ENCODE results near the gene RBM47.

Gene RBM47

DNA sequence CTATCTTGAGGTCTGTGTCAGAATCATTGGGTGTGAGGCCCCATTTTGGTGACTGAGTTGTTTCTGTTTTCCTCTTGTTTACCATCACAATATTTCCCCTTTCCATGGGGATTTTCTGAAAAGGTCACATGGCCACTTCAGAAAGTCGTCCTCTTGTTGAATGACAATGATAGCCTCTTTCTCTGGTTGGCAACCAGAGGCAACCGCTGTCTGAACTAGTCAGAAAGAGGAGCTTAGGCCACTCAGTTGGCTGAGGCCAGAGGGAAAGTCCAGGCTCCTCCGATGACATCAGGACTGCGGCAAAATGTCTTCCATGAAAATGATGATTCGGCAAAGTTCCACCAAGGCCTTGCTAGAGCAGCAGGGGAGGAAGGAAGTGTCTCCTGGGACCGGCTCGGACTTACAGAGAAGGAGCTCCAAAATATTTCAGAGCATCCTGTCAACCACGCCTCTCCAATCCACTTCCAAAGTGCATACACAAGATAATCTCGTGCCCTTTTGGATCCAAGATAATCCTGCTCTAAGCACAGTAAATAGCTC lies 19.1 kb upstream of the RBM47 start:
- Histone ChIP-seq H3K4me3 (ENCODE audit: low read length) (no peak overlapping the region), H3K27ac (ENCODE audit: low read length) (no peak overlapping the region), H4K20me1 (ENCODE audit: insufficient read depth, low read length) (no peaks in the 10 kb centered on the region), H3K4me2 (ENCODE audit: low read length) (no peak overlapping the region), H3K9me3 (ENCODE audit: insufficient read depth, low read length) (no peaks in the 10 kb centered on the region), H3K79me2 (ENCODE audit: low read length) (no peaks in the 10 kb centered on the region), H3K9ac (ENCODE audit: low read length) (no peak overlapping the region), H2AFZ (ENCODE audit: low read depth, low read length) (no peak overlapping the region), H3K4me1 (ENCODE audit: low read length) (no peaks in the 10 kb centered on the region), H3K27me3 (ENCODE audit: low read depth, low read length) (no peaks in the 10 kb centered on the region), H3K36me3 (replicated peaks; ENCODE audit: low read depth, low read length) (no peaks in the 10 kb centered on the region)
- TF ChIP-seq, protein P1, sequence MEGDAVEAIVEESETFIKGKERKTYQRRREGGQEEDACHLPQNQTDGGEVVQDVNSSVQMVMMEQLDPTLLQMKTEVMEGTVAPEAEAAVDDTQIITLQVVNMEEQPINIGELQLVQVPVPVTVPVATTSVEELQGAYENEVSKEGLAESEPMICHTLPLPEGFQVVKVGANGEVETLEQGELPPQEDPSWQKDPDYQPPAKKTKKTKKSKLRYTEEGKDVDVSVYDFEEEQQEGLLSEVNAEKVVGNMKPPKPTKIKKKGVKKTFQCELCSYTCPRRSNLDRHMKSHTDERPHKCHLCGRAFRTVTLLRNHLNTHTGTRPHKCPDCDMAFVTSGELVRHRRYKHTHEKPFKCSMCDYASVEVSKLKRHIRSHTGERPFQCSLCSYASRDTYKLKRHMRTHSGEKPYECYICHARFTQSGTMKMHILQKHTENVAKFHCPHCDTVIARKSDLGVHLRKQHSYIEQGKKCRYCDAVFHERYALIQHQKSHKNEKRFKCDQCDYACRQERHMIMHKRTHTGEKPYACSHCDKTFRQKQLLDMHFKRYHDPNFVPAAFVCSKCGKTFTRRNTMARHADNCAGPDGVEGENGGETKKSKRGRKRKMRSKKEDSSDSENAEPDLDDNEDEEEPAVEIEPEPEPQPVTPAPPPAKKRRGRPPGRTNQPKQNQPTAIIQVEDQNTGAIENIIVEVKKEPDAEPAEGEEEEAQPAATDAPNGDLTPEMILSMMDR (IDR thresholded peaks at IDR 0.05; ENCODE audit: low read depth, low read length): no peak

DNA sequence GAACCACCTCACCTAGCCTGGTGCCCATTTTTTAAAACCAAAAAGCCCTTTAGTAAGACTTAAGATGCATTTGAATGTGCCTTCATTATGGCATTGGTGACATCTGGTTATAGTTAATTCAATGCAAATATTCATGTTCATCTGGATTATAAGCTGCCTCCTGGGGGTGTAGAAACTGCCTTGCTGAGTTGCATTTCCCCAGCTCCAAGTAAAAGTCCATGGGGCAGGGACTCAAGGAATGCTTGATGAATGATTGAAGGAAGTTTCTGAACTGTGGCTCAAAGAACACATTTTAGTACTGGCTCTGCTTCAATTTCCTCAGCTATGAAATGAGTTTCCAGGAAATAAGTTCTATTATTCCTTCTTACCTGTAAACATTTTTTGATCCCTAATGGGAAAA lies 18.5 kb upstream of the RBM47 start:
- Histone ChIP-seq H3K4me3 (ENCODE audit: low read length) (no peak overlapping the region), H3K27ac (ENCODE audit: low read length) (no peak overlapping the region), H3K4me2 (ENCODE audit: low read length) (no peak overlapping the region), H3K27me3 (ENCODE audit: low read depth, low read length) (no peaks in the 10 kb centered on the region), H3K79me2 (ENCODE audit: low read length) (no peaks in the 10 kb centered on the region), H2AFZ (ENCODE audit: low read depth, low read length) (no peak overlapping the region), H3K9ac (ENCODE audit: low read length) (no peak overlapping the region), H3K36me3 (replicated peaks; ENCODE audit: low read depth, low read length) (no peaks in the 10 kb centered on the region), H3K9me3 (ENCODE audit: insufficient read depth, low read length) (no peaks in the 10 kb centered on the region), H4K20me1 (ENCODE audit: insufficient read depth, low read length) (no peaks in the 10 kb centered on the region), H3K4me1 (ENCODE audit: low read length) (no peaks in the 10 kb centered on the region)
- TF ChIP-seq EZH2phosphoT487 (IDR thresholded peaks at IDR 0.05; ENCODE audit: low read depth): no peak
- TF ChIP-seq, protein P1 (IDR thresholded peaks at IDR 0.05; ENCODE audit: low read depth, low read length): no peak

DNA sequence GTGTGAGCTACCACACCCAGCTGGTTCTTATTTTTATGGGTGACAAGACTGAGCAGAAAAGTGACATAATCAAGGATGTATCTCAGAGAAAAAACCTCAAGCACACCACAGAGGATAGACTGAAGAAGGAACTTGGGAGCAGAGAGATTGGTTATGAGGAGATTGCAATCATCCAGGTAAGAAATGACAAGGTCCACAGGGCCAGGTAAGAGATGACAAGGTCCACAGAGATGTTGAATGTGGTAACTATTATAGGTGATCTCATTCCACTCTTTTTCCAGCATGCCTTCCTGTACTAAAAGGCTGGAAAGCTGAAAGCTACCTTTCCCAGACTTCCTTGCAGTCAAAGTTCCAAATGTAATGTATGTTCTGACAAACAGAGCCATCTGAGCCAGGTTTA lies 15.9 kb upstream of the RBM47 start:
- TF ChIP-seq EZH2phosphoT487 (IDR thresholded peaks at IDR 0.05; ENCODE audit: low read depth): no peak
- TF ChIP-seq, protein P1 (IDR thresholded peaks at IDR 0.05; ENCODE audit: low read depth, low read length): no peak
- no peaks in the 10 kb centered on the region for H3K4me1 ChIP-seq (ENCODE audit: low read length)
- H3K4me2 ChIP-seq (ENCODE audit: low read length): no peak overlapping the region
- H2AFZ ChIP-seq (ENCODE audit: low read depth, low read length): no peak overlapping the region
- no peaks in the 10 kb centered on the region for H3K36me3 ChIP-seq (replicated peaks; ENCODE audit: low read depth, low read length)
- H3K9ac ChIP-seq (ENCODE audit: low read length): no peak overlapping the region
- H3K9me3 ChIP-seq (ENCODE audit: insufficient read depth, low read length): no peaks in the 10 kb centered on the region
- H3K79me2 ChIP-seq (ENCODE audit: low read length): no peaks in the 10 kb centered on the region
- no peaks in the 10 kb centered on the region for H4K20me1 ChIP-seq (ENCODE audit: insufficient read depth, low read length)
- H3K27ac ChIP-seq (ENCODE audit: low read length): no peak overlapping the region
- no peaks in the 10 kb centered on the region for H3K27me3 ChIP-seq (ENCODE audit: low read depth, low read length)
- H3K4me3 ChIP-seq (ENCODE audit: low read length): no peak overlapping the region

DNA sequence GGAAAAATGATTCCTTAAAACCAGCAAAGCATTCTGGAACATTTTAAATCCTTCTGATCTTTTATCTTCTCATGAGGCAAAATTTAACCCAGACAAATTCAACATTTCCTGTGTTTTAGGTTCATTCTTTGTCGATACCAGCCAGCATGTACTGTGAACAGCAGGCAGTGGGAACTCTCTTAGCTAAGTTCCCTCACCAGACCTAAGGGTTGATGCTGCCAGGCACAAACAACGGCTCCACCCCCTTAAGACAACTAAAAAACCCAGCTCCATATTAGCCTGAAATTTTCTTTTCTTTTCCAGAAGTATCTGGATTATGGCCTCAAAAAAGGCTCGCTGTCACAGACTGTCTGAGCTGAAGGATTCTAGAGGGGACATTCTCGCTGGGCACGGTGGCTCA lies 2.4 kb upstream of the RBM47 start:
- Histone ChIP-seq H4K20me1 (ENCODE audit: insufficient read depth, low read length) (no peaks in the 10 kb centered on the region), H3K27ac (ENCODE audit: low read length) (no peak overlapping the region), H3K4me3 (ENCODE audit: low read length) (no peak overlapping the region), H3K9ac (ENCODE audit: low read length) (no peak overlapping the region), H2AFZ (ENCODE audit: low read depth, low read length) (no peak overlapping the region), H3K27me3 (ENCODE audit: low read depth, low read length) (peaks cover 19% of the 10 kb centered on the region), H3K4me1 (ENCODE audit: low read length) (peaks cover 14% of the 10 kb centered on the region), H3K9me3 (ENCODE audit: insufficient read depth, low read length) (no peaks in the 10 kb centered on the region), H3K36me3 (replicated peaks; ENCODE audit: low read depth, low read length) (no peaks in the 10 kb centered on the region), H3K79me2 (ENCODE audit: low read length) (no peaks in the 10 kb centered on the region), H3K4me2 (ENCODE audit: low read length) (no peak overlapping the region)
- TF ChIP-seq, protein P1 (IDR thresholded peaks at IDR 0.05; ENCODE audit: low read depth, low read length): no peak
- TF ChIP-seq EZH2phosphoT487 (IDR thresholded peaks at IDR 0.05; ENCODE audit: low read depth): no peak
